22Rv1 (cell line): ENCODE measurements around the gene CAMTA1.

Source experiments
- CTCF ChIP-seq: fragments of 450-650 bp; IDR thresholded peaks from 2 replicates; pipeline ENCODE4 v1.5.1; 2017; ENCODE audit warnings: mild to moderate bottlenecking
- ZFX ChIP-seq: fragments of 450-650 bp; IDR thresholded peaks from 2 replicates; pipeline ENCODE4 v1.6.1; 2017; ENCODE audit warnings: antibody characterized with exemption, borderline replicate concordance

GRCh38 chr1:7046891-7047290, 261.6 kb downstream of the CAMTA1 start:
- no peak for TF ChIP-seq CTCF
- no peak for TF ChIP-seq ZFX
